GM20000 (cell line): ENCODE data around the gene ISLR2.

ENCODE experiments used
- DNase-seq: peaks from one replicate; pipeline ENCODE4 v3.0.0; 2012; ENCODE audit warnings: low spot score
- CTCF ChIP-seq: IDR thresholded peaks from 2 replicates; pipeline ENCODE4 v1.5.1; 2012; ENCODE audit warnings: mild to moderate bottlenecking, control low read depth; ENCODE audit errors: extremely low read depth, missing control alignments

ISLR2 gene

GRCh38 chr15:74168711-74169126, 38.3 kb downstream of the ISLR2 start:
- no peak for TF ChIP-seq CTCF
- no peak for DNase-seq

- DNase-seq: no peak
- TF ChIP-seq CTCF: no peak
Observed at GRCh38 chr15:74170071-74170844, 39.9 kb downstream of the ISLR2 start.

GRCh38 chr15:74170875-74171578, 40.6 kb downstream of the ISLR2 start:
- TF ChIP-seq CTCF: no peak
- no peak for DNase-seq

- no peak for DNase-seq
- TF ChIP-seq CTCF: no peak
Observed at GRCh38 chr15:74171965-74172541, 41.7 kb downstream of the ISLR2 start.

GRCh38 chr15:74172701-74173379, 42.5 kb downstream of the ISLR2 start:
- no peak for TF ChIP-seq CTCF
- no peak for DNase-seq

GRCh38 chr15:74173380-74174218, 43.2 kb downstream of the ISLR2 start, which contains the start of gene ISLR:
TSS of gene ISLR (plus strand) at chr15:74173710. CDS start at chr15:74174859, 1,149 bp downstream.
- DNase-seq: no peak
- no peak for TF ChIP-seq CTCF
